NCI-H1417 (cell line): ENCODE data around the gene PLSCR5.

Source experiments
- DNase-seq, 3 experiments: peaks; one replicate each; lab custom pipeline; 2025; lab: John Stamatoyannopoulos, UW

PLSCR5 gene, protein sequence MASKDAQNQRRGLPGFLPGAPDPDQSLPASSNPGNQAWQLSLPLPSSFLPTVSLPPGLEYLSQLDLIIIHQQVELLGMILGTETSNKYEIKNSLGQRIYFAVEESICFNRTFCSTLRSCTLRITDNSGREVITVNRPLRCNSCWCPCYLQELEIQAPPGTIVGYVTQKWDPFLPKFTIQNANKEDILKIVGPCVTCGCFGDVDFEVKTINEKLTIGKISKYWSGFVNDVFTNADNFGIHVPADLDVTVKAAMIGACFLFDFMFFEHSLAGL

GRCh38 chr3:146605106-146605505 is at the start of gene PLSCR5:
Gene PLSCR5 (minus strand): TSS chr3:146605346. CDS start chr3:146605212, 134 bp downstream.
- DNase-seq: no peak

GRCh38 chr3:146653978-146654377 is 48.8 kb upstream of the PLSCR5 start:
- DNase-seq: no peak

DNA sequence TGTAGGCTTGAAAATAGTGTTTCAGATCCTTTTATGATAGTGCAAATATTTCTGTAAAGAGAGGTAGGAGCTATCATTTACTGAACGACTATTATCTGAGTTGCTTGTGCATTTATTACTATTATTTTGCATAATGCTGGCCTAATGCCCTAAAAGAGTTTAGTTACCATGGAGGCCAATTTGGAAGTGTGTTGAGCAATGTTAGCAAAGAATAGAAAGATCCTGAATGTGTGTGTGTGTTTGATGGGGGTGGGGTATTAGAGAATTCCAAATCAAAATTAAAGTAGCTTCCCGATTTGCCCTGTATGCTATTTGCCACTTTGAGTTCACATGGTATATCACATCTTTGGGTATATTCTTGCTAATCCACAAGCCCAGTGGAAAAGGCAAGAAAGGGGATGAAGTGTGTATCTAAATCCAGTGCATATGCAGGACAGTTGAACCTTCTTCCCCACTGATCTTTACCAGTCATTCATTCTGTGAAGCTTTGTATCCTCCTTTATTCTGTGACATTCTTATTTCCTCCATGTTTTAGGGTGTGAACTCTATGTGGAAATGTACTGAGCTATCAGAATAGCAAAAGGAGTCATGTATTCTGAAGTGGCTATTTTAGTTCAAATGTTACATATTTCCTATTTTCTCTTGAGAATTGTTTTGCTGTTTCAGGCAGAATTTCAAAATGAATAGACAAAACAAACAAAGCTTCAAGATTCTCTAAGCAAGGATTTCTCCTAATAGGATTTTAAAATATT is 45.7 kb upstream of the PLSCR5 start:
- DNase-seq: no peak

GRCh38 chr3:146646261-146646660 is 41.1 kb upstream of the PLSCR5 start:
- peak in 2 of 3 experiments; percentile 79 to 98 for DNase-seq

DNA sequence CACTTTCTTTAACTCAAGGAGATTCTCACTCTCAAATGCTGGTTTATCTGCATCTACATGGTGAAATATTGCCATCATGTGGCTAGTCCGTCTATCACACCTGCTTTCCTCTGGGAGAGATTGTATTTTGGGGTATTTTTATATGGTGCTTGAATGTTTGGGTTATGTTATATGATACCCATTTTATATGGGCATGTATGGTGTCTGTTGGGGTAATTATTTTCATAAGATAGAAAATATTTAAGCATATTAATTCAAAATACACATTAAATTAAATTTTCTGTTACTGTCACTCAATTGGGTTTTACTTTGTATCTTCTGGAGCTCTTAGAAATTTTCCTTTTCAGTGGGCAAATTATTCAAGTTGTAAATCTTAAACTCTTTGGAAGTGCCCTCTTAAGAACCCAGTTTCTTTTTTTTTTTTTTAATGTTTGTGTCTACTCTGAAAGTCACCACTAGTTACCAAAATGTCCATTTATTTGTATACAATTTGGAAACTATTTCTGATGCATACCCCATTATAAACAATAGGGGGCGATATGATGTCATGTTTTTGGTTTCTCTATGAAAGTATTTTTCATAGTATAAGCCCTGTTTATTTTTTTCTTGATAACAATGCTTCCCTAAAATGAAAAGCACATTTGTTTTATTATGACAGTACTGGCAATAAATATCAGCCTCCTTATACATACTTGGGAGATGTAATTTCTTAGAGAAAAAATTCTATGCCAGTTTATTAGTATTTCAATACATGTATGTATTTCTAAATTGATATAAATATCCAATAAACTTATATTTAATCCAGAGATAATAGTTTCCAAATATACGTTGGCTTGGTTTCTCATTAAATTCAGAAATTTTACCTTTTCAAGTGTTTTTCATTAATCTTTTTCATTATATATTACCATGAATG is 36.1 kb upstream of the PLSCR5 start:
- DNase-seq: peak in 2 of 3 experiments; percentile 30 to 79

DNA sequence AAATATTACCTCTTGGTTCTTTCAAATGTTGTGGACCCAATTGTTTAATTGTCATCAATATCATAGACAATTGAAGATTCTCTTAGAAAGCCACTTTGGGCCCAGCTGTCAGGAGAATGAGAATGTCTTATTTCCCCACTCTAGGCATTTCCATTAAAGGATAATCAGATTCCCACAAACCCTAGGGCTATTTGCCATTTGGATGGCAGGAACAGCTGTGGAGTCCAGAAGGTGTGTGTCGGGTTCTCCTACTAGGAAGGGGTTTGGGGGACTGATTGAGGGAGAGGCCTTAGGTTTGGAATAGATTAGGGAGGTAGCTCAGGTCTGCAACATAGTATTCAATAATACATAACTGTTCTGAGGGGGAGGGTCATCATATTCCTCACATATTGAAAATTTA is 35.2 kb upstream of the PLSCR5 start:
- peak in 1 of 3 experiments; percentile 43 for DNase-seq

DNA sequence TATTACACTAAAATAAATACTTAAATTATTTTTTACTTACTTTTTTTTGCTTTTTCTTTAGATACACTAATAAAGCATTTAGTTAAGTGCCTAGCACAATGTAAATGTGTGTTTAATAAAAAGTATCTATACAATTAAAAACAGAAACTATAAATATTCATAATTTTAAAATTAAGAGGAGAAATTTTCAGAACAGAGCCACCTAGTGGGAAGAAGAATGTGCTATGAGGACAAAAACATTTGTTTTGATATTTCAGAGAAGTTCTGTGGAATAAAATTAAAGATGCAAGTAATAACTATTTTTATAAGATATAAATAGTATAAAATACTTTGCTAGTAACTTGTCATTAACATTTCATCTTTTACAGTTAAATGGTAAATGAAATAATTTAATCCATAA is 33.6 kb upstream of the PLSCR5 start:
- DNase-seq: peak in 1 of 3 experiments; percentile 8

DNA sequence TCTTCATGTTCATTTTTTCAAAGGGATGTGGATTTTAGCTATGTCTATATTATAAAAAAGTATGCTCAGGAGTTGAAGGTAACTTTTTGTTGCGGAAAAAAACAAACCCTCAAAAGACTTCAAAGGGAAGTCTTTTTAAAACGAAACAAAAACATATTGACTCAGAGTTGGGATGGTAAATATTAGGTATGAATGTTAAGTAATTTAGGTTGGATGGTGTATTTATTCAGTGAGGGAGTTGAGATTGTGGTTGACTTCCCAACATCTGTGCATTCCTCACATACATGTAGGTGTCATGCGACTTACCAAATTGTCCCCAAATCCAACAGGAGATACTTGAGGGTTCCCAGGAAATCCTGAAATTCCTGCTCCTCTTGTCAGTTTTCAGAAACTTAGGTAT is 32.7 kb upstream of the PLSCR5 start:
- DNase-seq: no peak

- no peak for DNase-seq
Observed at GRCh38 chr3:146636881-146637280, 31.7 kb upstream of the PLSCR5 start.

GRCh38 chr3:146634346-146634745 is 29.2 kb upstream of the PLSCR5 start:
- no peak for DNase-seq

- DNase-seq: no peak
Observed at GRCh38 chr3:146628671-146629070, 23.5 kb upstream of the PLSCR5 start.

DNA sequence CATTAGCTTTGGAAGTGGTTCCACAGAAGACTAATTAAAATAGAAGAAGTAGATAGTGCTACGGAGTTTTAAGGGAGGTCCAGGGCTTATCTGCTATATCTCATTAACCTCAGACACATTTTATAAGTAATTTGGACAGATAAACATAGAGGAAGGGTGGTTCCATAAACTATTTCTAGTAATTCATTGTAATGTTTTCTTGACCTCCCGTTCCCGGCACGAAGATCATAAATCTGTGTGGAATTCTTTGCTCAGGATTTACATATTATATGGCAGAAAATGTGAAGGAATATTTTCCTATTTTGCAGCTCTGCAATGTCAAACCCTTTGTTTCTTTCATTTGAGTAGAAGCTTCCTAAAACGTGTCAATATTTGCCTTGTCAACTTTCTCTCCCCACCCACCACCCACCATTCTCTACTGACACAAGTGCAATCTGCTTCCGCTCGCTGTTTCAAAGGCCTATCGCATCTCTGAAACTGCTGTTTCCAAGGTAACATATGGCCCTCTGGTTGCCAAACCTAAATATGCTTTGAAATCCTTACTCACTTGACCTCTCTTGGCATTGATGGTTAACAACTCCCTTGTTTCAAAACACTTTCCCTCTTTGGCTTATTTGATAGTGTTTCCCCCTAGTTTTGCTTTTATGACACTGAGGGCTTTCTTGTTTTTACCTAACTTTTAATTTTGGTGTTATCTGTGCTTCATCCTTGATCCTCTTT is 21.4 kb upstream of the PLSCR5 start:
- DNase-seq: peak in 2 of 3 experiments; percentile 34 to 76

DNA sequence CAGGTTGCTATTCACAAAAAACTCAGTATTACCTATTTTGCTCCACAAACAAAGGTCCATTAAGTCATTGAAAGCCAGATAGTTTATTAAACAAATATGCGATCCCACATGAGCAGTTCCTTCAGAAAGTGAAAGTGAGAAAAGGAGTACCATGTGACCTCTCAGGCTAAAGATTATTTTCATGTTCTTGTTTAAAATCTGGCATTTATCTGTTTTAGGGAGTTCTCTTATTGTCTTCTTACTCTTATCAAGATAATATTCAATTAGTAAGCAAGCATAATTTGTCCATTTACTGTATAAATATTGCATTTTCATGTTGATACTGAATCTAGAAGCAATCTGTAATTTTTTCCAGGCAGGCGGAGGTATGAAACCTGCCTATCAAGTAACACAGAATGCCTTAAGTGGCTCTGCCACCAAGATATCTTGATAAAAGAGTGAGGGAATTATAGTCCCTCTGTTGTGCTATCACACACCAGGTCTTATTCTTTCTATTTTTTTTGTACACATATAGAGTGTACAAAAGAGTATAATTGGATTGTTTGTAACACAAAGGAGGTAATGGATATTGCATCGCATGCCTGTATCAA is 20.1 kb upstream of the PLSCR5 start:
- no peak for DNase-seq

- DNase-seq: no peak
Observed at GRCh38 chr3:146621723-146622122, 16.6 kb upstream of the PLSCR5 start.

- DNase-seq: no peak
Observed at GRCh38 chr3:146612015-146612414, 6.9 kb upstream of the PLSCR5 start.

GRCh38 chr3:146611096-146611495 is 6.0 kb upstream of the PLSCR5 start:
- DNase-seq: no peak

DNA sequence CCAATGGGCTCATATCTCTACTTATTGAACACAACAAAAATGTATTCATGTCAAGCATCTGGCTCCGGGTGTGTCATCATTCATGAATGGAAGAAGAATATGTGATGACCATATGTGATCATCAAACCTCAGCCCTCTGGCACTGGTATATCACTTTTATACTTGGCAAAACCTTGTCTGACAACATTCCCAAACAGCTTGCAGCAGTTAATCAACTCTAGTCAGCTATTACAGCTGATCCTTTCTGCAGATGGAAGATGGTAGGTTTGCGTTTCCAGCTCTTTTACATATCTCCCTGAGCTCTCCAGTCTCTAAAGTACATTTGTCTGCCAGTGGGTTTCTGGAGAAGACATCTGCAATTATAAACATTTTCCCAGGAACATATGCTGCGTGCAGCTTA is 6.6 kb downstream of the PLSCR5 start:
- DNase-seq: no peak

GRCh38 chr3:146594843-146595482 is 10.2 kb downstream of the PLSCR5 start:
- DNase-seq: peak in 1 of 3 experiments; percentile 12

DNA sequence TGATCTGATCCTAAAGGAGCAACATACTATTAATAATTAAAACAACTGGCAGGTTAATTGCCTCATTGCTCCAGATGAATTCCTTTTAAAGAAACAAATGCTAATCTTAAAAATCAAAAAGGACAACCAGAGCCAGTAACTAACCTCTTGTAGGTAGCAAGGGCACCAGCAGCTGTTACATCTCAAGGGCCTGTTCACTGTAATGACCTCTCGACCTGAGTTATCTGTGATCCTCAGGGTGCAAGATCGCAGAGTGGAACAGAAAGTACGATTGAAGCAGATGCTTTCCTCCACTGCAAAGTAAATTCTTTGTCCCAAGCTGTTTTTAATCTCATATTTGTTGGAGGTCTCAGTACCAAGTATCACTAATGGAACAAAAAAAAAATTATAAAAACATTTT is 11.4 kb downstream of the PLSCR5 start:
- peak in 1 of 3 experiments; percentile 15 for DNase-seq

DNA sequence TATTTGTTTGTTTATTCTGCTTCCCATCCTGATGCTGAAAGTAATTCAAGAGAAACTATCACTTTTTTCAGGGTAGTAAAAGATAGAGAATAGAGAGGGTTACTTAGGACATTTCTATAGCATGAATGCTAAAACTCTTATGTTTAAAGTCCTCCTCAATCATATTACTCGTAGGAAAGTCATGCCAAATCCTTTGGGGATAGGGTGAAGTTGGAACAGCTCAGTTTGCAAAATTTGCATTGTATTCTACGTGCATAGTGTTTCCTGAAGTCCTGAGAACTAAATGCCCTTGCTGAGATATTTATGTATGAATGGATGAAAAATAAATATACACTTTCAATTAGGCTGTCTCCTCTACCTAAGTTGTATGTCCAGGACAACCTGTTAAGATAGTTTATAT is 14.6 kb downstream of the PLSCR5 start:
- peak in 1 of 3 experiments; percentile 14 for DNase-seq
